GM21619 (cell line): ENCODE data around the gene FNDC1.

ENCODE experiments used
- ATAC-seq: cut with Tn5 transposase; IDR thresholded peaks from one replicate; pipeline ENCODE4 v1.9.1; 2021; ENCODE audit not compliant: unreplicated experiment

Gene FNDC1

GRCh38 chr6:159157431-159157830 lies 11.8 kb upstream of the FNDC1 start:
- ATAC-seq = no peak

GRCh38 chr6:159161839-159162238 lies 7.4 kb upstream of the FNDC1 start:
- ATAC-seq = no peak

GRCh38 chr6:159163901-159164370 lies 5.3 kb upstream of the FNDC1 start:
- ATAC-seq = no peak

- ATAC-seq = no peak
Measured at GRCh38 chr6:159168536-159169192, 536 bp upstream of the FNDC1 start.

GRCh38 chr6:159169557-159170332 lies 545 bp downstream of the FNDC1 start:
- peak; percentile 24 for ATAC-seq

GRCh38 chr6:159170333-159170672 lies 1.1 kb downstream of the FNDC1 start:
- ATAC-seq = no peak

- ATAC-seq = no peak
Measured at GRCh38 chr6:159170999-159171712, 2.0 kb downstream of the FNDC1 start.

GRCh38 chr6:159172091-159172491 lies 2.9 kb downstream of the FNDC1 start:
- ATAC-seq = no peak

- ATAC-seq = peak; percentile 84
Measured at GRCh38 chr6:159174263-159174969, 5.2 kb downstream of the FNDC1 start.

- ATAC-seq = no peak
Measured at GRCh38 chr6:159176913-159177312, 7.7 kb downstream of the FNDC1 start.

- ATAC-seq = no peak
Measured at GRCh38 chr6:159178847-159179246, 9.6 kb downstream of the FNDC1 start.

GRCh38 chr6:159180001-159180400 lies 10.8 kb downstream of the FNDC1 start:
- no peak for ATAC-seq

GRCh38 chr6:159181914-159182313 lies 12.7 kb downstream of the FNDC1 start:
- no peak for ATAC-seq

- no peak for ATAC-seq
Measured at GRCh38 chr6:159184559-159184958, 15.4 kb downstream of the FNDC1 start.

GRCh38 chr6:159190460-159190859 lies 21.3 kb downstream of the FNDC1 start:
- ATAC-seq = no peak

- no peak for ATAC-seq
Measured at GRCh38 chr6:159193923-159194322, 24.7 kb downstream of the FNDC1 start.

GRCh38 chr6:159194421-159194820 lies 25.2 kb downstream of the FNDC1 start:
- ATAC-seq = no peak

- ATAC-seq = no peak
Measured at GRCh38 chr6:159196430-159196975, 27.3 kb downstream of the FNDC1 start.

- ATAC-seq = no peak
Measured at GRCh38 chr6:159197251-159197650, 28.1 kb downstream of the FNDC1 start.

GRCh38 chr6:159201336-159201735 lies 32.1 kb downstream of the FNDC1 start:
- ATAC-seq = no peak
